Psoas muscle (tissue), 8 donors: ENCODE results near the gene MYO5B. TPM values are rescaled to one million over a fixed set of nuclear protein-coding genes. Genes with fewer than 3 reads are reported as not detected.

Experiments
- ATAC-seq, 4 donors: fragments of 200-7000 bp; cut with Tn5 transposase; one replicate each; pipeline ENCODE4 v1.9.1; 2020; ENCODE audit warnings: moderate library complexity in 3 of 4, mild to moderate bottlenecking in 2 of 4
- DNase-seq, 2 donors: peaks; one replicate each; pipeline ENCODE4 v3.0.0-alpha.2; 2020
- H3K27ac ChIP-seq: fragments of 200-600 bp; one replicate; pipeline ENCODE4 v1.8.0; 2022
- H3K27me3 ChIP-seq, 3 donors: fragments of 200-600 bp in 1 of 3; one replicate each; pipeline versions ENCODE4 v1.6.1 to v1.8.0; 2013 to 2022; ENCODE audit warnings: low read length in 2 of 3, mild to moderate bottlenecking in 2 of 3, moderate library complexity in 1 of 3; ENCODE audit not compliant: insufficient read depth in 3 of 3
- H3K36me3 ChIP-seq, 2 donors: fragments of 200-600 bp in 1 of 2; one replicate each; pipeline versions ENCODE4 v1.6.1 to v1.8.0; 2013 to 2022; ENCODE audit warnings: low read depth in 1 of 2, mild to moderate bottlenecking in 1 of 2, moderate library complexity in 1 of 2; ENCODE audit not compliant: insufficient read depth in 1 of 2
- H3K4me1 ChIP-seq: fragments of 200-600 bp; one replicate; pipeline ENCODE4 v1.8.0; 2022
- H3K4me3 ChIP-seq: fragments of 200-600 bp; one replicate; pipeline ENCODE4 v1.8.0; 2022; ENCODE audit warnings: mild to moderate bottlenecking
- H3K9me3 ChIP-seq: fragments of 200-600 bp; one replicate; pipeline ENCODE4 v1.8.0; 2022
- WGBS, 3 donors: extraction: QIAGEN DNeasy Blood & Tissue Kit; methylation state at CpG; one replicate each; pipeline versions ENCODE4 v1.1.6 to v1.1.7; 2013; 5-methylcytosine and 5-hydroxymethylcytosine counted together
- intact Hi-C, 2 donors: fragments of 100-400 bp; cut with DNase I; formaldehyde crosslinking; loops; one replicate each; pipeline versions ENCODE4 v1.11.0 to v1.14.2; 2022
- polyA plus RNA-seq, 3 donors: library from polyadenylated mRNA; stranded (reverse); fragments of 200-250 nt; gene quantifications; one replicate each; pipeline ENCODE4 v1.2.3, GENCODE V29; 2013
- total RNA-seq, 4 donors: library from RNA; stranded (reverse); fragmentation: NEBNext Ultra II Directional in 2 of 4; extraction: Animal tissue kit (Norgen Biotek cat#: 25700) in 2 of 4; gene quantifications; one replicate each; pipeline versions ENCODE4 v1.2.1 to v1.2.4, GENCODE V29; 2021 to 2023
- TF ChIP-seq, protein P1 (sequence below): fragments of 200-600 bp; IDR thresholded peaks from one replicate; pipeline ENCODE4 v1.8.0; 2022; ENCODE audit warnings: antibody characterized with exemption
- donor health status: healthy with polysubstance abuse.
- donor health status: DM: no; HTN: no; CAD: no; lungs with moderate emphysema.
- donor health status: Bipolar disorder and iron deficiency.
- donor health status: healthy.
- donor health status: DM: yes; HTN: yes; CAD: no.
- donor health status: DM: no; HTN: no; CAD: no.
- donor health status: DM: no; HTN: no; CAD: no.
- donor health status: DM: yes; HTN: yes; CAD: no.

MYO5B gene
- total and polyA plus RNA-seq, 7 donors = 0.10 to 1.2 (median 0.44) TPM

DNA sequence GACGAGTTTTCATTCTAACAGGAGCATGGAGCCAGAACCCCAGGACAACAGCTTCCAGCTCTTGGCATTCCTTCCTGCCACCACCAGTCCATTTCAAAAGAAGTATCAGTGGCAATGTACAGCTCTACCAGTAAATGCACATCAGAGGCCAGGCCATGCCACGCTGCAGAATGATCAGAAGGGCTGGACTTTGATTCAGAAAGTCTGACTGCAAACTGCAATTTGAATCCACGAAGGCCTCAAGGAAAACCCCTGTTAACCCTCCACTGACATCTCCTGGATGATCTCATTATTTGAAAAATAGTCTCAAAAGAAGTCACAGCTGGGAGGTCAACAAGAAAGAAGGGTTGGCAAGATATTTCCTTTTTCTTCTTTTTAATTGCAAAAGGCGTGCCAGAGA is 119.2 kb downstream of the MYO5B start:
- Histone ChIP-seq H3K4me1 (peaks cover 12% of the 10 kb centered on the region), H3K9me3 (no peaks in the 10 kb centered on the region), H3K27me3 (peaks cover 0 to 5% (median 0%) of the 10 kb centered on the region in 3 donors), H3K27ac (no peak overlapping the region), H3K36me3 (no peaks in the 10 kb centered on the region), H3K4me3 (no peak overlapping the region)
- intact Hi-C loops = loop anchor here in 1 of 2 donors (2.0 kb wide), 1 partner anchor 21 kb away; no protein-coding TSS in a partner anchor
- WGBS, 3 donors = 38 to 54% (median 53%) methylated on average over 4 of the region's 4 CpGs
- DNase-seq = no peak
- ATAC-seq = no peak
- TF ChIP-seq, protein P1, sequence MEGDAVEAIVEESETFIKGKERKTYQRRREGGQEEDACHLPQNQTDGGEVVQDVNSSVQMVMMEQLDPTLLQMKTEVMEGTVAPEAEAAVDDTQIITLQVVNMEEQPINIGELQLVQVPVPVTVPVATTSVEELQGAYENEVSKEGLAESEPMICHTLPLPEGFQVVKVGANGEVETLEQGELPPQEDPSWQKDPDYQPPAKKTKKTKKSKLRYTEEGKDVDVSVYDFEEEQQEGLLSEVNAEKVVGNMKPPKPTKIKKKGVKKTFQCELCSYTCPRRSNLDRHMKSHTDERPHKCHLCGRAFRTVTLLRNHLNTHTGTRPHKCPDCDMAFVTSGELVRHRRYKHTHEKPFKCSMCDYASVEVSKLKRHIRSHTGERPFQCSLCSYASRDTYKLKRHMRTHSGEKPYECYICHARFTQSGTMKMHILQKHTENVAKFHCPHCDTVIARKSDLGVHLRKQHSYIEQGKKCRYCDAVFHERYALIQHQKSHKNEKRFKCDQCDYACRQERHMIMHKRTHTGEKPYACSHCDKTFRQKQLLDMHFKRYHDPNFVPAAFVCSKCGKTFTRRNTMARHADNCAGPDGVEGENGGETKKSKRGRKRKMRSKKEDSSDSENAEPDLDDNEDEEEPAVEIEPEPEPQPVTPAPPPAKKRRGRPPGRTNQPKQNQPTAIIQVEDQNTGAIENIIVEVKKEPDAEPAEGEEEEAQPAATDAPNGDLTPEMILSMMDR = no peak

DNA sequence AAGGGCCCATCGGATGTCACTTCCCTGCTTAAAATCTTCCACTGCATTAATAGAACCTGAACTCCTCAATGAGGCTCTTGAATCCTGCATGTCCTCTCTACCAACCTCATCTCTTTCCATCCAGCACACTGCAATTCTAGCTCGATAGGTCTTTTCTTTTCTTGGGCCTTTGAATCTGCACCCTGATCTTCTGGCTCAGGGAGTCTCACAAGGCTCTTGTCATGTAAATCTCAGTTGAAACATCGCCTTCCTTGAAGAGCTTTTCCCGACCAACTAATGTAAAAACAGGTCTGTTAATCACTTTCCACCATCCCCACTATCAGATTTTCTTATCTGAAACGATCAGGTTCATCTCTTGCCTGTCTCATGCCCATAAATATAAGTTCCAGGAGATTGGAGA is 120.5 kb downstream of the MYO5B start:
- TF ChIP-seq, protein P1 = no peak
- H3K27ac ChIP-seq = no peak overlapping the region
- H3K36me3 ChIP-seq = no peaks in the 10 kb centered on the region
- H3K27me3 ChIP-seq = peaks cover 0 to 5% (median 3%) of the 10 kb centered on the region in 3 donors
- ATAC-seq (no peak), DNase-seq (no peak)
- no peak overlapping the region for H3K4me3 ChIP-seq
- intact Hi-C loops = loop anchor here in 1 of 2 donors (2.0 kb wide), 1 partner anchor 20 kb away; no protein-coding TSS in a partner anchor
- WGBS, 3 donors = 74 to 82% (median 82%) methylated on average over 5 of the region's 5 CpGs
- no peaks in the 10 kb centered on the region for H3K9me3 ChIP-seq
- H3K4me1 ChIP-seq = no peaks in the 10 kb centered on the region

DNA sequence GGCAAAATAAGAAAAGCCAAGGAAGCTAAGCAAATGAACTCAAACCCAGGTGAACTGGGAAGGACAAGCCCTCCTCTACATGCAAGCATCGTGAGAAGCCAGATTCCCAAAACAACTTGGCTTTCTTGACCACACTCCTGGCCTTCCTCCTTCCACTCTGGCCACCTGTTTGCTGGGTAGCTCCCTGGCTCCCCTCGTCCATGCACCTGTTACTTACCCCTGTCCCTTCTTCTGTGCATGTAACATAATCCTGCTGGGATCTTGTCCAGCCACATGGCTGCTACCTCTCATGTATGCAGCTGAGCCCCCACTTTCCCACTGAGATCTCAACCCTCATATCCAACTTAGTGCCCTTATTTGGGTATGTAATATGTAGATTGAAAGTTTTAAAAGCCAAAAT is 121.6 kb downstream of the MYO5B start:
- 27 to 46% (median 39%) methylated on average over 2 of the region's 2 CpGs for WGBS, 3 donors
- no peak overlapping the region for H3K27ac ChIP-seq
- peaks cover 0 to 5% (median 5%) of the 10 kb centered on the region in 3 donors for H3K27me3 ChIP-seq
- TF ChIP-seq, protein P1 = no peak
- DNase-seq (no peak), ATAC-seq (no peak)
- H3K4me1 ChIP-seq = no peaks in the 10 kb centered on the region
- H3K9me3 ChIP-seq = no peaks in the 10 kb centered on the region
- no peaks in the 10 kb centered on the region for H3K36me3 ChIP-seq
- intact Hi-C loops = no loop called here
- no peak overlapping the region for H3K4me3 ChIP-seq

DNA sequence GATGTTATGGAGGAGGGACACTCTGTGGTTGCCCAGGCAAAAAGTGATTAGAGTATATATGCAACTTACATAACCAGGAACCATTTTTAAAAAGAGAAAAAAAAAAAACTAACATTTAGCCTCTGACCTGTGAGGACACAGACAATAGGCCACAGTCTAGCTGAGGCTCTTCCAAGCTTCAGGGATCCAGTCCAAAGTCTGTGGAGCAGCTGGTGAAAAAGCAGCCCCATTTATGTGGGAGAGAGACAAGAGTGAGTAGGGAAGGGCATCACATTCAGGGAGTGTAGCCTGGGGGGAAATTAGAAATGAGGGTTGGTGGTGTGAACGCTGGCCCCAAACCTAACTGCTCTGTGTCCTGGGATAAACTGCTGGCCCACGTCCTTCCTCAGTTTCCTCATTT is 122.8 kb downstream of the MYO5B start:
- ATAC-seq (no peak), DNase-seq (no peak)
- Histone ChIP-seq H3K27ac (no peak overlapping the region), H3K9me3 (no peaks in the 10 kb centered on the region), H3K4me3 (no peak overlapping the region), H3K27me3 (peaks cover 0 to 5% (median 5%) of the 10 kb centered on the region in 3 donors), H3K4me1 (no peaks in the 10 kb centered on the region), H3K36me3 (no peaks in the 10 kb centered on the region)
- intact Hi-C loops = no loop called here
- TF ChIP-seq, protein P1 = no peak
- 75 to 86% (median 86%) methylated on average over 2 of the region's 2 CpGs for WGBS, 3 donors

DNA sequence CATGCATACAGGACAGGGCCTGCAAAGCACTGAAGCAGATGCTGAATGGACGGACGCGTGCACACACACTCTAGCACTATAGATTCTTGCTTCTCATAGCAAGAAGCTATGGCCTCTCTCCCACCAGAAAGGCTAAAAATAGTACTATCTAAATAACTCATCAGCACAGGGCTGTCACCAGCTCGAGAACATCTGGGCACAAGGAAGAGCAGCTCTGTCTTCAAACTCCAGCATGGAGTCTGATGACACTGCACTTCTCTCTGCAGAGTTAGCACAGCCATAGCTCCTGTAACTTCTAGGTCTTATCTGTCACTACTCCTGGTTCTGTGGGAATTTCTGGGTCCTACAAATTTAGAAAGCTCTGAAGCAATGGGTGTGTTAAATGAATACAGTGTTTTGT is 123.5 kb downstream of the MYO5B start:
- no peaks in the 10 kb centered on the region for H3K36me3 ChIP-seq
- no peak overlapping the region for H3K27ac ChIP-seq
- intact Hi-C loops = no loop called here
- TF ChIP-seq, protein P1 = no peak
- 75 to 80% (median 79%) methylated on average over 4 of the region's 4 CpGs for WGBS, 3 donors
- H3K9me3 ChIP-seq = no peaks in the 10 kb centered on the region
- DNase-seq (no peak), ATAC-seq (no peak)
- peaks cover 0 to 5% (median 5%) of the 10 kb centered on the region in 3 donors for H3K27me3 ChIP-seq
- no peak overlapping the region for H3K4me3 ChIP-seq
- H3K4me1 ChIP-seq = no peaks in the 10 kb centered on the region
